ENCODE measurements around the gene MLYCD.

MLYCD gene

DNA sequence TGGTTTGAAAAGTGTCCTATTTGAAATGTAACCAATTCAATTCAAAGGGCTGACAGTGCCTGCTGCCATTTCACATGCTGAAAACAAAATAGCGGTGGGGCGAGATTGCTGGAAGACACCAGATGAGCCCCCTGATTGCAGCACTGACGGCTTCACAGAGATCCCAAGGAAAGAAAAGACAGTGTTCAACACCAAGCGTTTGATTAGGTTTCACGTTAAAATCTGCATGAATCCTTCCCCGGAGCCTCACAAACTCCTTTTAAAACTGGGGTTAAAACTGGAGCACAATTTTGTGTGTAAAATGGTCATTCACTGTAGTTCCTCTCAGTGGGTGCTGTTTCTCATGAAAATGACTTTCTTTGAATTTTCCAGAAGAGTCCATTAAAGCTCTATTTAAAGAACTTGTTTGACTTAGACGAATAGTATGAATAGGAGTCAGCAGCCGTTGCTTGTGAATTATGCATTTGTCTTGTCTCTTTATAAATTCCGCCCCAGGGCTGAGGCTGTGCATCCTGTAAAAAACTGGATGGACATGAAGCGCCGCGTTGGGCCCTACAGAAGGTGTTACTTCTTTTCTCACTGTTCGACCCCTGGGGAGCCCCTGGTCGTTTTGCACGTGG is 8.8 kb downstream of the MLYCD start:
- H3K4me3 Mint-ChIP-seq = no peak overlapping the region
- H3K27ac Mint-ChIP-seq = no peak overlapping the region
- H3K36me3 Mint-ChIP-seq (ENCODE audit: low read depth) = peaks cover 10% of the 10 kb centered on the region
- H3K9me3 Mint-ChIP-seq = no peaks in the 10 kb centered on the region
- H3K27me3 Mint-ChIP-seq (ENCODE audit: low read depth) = no peaks in the 10 kb centered on the region
- no peaks in the 10 kb centered on the region for H3K4me1 Mint-ChIP-seq (ENCODE audit: low read depth)

DNA sequence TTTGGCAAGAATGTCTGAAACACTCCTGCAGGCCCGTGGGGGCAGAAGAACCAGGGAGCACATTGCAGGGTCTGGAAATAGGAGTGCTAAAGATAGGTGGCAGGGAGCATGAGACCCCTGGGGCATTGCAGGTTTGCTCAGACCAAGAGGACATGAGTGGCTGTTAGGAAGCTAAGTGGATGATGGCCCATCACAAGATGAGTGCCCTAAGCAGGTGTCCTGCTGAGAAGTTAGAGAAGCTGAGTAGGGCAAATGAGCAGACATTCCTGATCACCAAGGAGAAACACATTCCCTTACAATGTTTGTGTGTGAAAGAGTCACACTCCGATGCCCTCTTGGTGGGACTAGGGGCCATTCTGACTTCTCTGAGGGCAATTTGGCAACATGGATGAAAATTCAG is 9.9 kb downstream of the MLYCD start:
- Mint-ChIP-seq H3K36me3 (ENCODE audit: low read depth) (peaks cover 10% of the 10 kb centered on the region), H3K4me1 (ENCODE audit: low read depth) (no peaks in the 10 kb centered on the region), H3K4me3 (no peak overlapping the region), H3K27ac (no peak overlapping the region), H3K9me3 (no peaks in the 10 kb centered on the region), H3K27me3 (ENCODE audit: low read depth) (no peaks in the 10 kb centered on the region)

GRCh38 chr16:83911290-83911689 is 12.4 kb downstream of the MLYCD start:
- Mint-ChIP-seq H3K4me3 (no peak overlapping the region), H3K27me3 (ENCODE audit: low read depth) (no peaks in the 10 kb centered on the region), H3K36me3 (ENCODE audit: low read depth) (peaks cover 16% of the 10 kb centered on the region), H3K4me1 (ENCODE audit: low read depth) (no peaks in the 10 kb centered on the region), H3K9me3 (peaks cover 5% of the 10 kb centered on the region), H3K27ac (no peak overlapping the region)

- H3K36me3 Mint-ChIP-seq (ENCODE audit: low read depth) = peaks cover 22% of the 10 kb centered on the region
- no peaks in the 10 kb centered on the region for H3K4me1 Mint-ChIP-seq (ENCODE audit: low read depth)
- H3K9me3 Mint-ChIP-seq = peaks cover 7% of the 10 kb centered on the region
- H3K4me3 Mint-ChIP-seq = no peak overlapping the region
- no peaks in the 10 kb centered on the region for H3K27me3 Mint-ChIP-seq (ENCODE audit: low read depth)
- H3K27ac Mint-ChIP-seq = no peak overlapping the region
These were observed 13.8 kb downstream of the MLYCD start for GRCh38 chr16:83912519-83913244.

- no peak overlapping the region for H3K27ac Mint-ChIP-seq
- peaks cover 27% of the 10 kb centered on the region for H3K36me3 Mint-ChIP-seq (ENCODE audit: low read depth)
- H3K4me3 Mint-ChIP-seq = no peak overlapping the region
- H3K27me3 Mint-ChIP-seq (ENCODE audit: low read depth) = no peaks in the 10 kb centered on the region
- no peaks in the 10 kb centered on the region for H3K4me1 Mint-ChIP-seq (ENCODE audit: low read depth)
- peaks cover 7% of the 10 kb centered on the region for H3K9me3 Mint-ChIP-seq
These were observed 14.3 kb downstream of the MLYCD start for GRCh38 chr16:83913245-83913633.

DNA sequence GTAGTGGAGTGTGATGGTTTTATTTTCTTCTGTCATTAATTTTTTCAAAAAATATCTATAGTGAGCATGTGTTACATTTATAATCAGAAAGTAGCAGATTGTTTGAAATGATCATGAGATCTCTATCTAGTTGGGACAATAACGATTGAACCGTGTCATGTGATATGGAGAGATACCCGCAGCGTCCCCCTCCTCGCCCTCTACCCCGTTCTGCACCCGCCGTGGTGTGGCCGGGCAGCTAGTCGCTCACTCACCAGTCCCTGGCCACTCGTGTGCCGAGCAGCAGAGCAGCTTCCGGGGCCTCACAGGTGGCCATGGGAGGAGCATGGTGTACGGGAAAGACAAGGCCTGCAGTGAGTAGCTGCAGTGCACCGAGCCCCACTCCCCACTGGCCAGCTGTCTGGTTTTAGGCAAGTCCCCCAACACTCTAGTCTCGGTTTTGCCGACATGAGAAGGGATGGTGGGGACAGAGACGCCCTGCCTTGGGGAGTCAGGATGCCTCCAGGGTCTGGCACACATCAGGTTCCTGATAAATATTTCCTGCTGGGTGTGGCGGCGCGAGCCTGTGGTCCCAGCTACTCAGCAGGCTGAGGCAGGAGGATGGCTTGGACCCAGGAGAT is 15.3 kb downstream of the MLYCD start:
- no peak overlapping the region for H3K4me3 Mint-ChIP-seq

DNA sequence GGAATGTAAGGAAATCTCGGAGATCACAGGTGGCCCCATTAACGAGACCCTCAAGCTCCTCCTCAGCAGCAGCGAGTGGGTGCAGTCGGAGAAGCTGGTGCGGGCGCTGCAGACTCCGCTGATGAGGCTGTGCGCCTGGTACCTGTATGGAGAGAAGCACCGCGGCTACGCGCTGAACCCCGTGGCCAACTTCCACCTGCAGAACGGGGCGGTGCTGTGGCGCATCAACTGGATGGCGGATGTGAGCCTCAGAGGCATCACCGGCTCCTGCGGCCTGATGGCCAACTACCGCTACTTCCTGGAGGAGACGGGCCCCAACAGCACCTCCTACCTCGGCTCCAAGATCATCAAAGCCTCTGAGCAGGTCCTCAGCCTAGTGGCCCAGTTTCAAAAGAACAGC is 16.2 kb downstream of the MLYCD start:
- H3K9me3 Mint-ChIP-seq = peaks cover 7% of the 10 kb centered on the region
- no peaks in the 10 kb centered on the region for H3K27me3 Mint-ChIP-seq (ENCODE audit: low read depth)
- no peak overlapping the region for H3K4me3 Mint-ChIP-seq
- peaks cover 38% of the 10 kb centered on the region for H3K36me3 Mint-ChIP-seq (ENCODE audit: low read depth)
- H3K27ac Mint-ChIP-seq = no peak overlapping the region
- no peaks in the 10 kb centered on the region for H3K4me1 Mint-ChIP-seq (ENCODE audit: low read depth)

More for the DNA sequence above, 15.3 kb downstream of the MLYCD start:
- Mint-ChIP-seq H3K4me1 (ENCODE audit: low read depth) (no peaks in the 10 kb centered on the region), H3K27ac (no peak overlapping the region), H3K36me3 (ENCODE audit: low read depth) (peaks cover 33% of the 10 kb centered on the region), H3K9me3 (peaks cover 7% of the 10 kb centered on the region), H3K27me3 (ENCODE audit: low read depth) (no peaks in the 10 kb centered on the region)

DNA sequence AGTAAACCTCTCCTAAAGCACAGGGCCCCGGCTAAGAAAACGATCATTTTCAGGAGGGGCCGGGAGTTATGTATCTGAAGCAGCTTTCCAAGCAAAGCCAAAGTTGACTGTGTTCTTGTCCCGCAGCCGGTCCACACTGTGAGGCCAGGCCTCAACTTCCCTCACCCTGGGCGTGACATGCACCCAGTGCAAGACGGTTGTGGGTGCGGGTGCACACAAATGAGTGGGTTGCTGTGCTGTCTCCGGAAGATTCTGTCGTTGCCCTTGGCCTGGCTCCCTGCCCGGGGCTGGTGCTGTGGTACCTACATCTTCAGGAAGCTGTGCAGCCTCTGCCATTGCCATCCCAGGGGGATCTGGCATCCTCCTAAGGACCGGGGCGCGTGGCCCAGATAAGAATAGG is 16.6 kb downstream of the MLYCD start:
- Mint-ChIP-seq H3K9me3 (peaks cover 7% of the 10 kb centered on the region), H3K27ac (no peak overlapping the region), H3K36me3 (ENCODE audit: low read depth) (peaks cover 38% of the 10 kb centered on the region), H3K27me3 (ENCODE audit: low read depth) (no peaks in the 10 kb centered on the region), H3K4me3 (no peak overlapping the region), H3K4me1 (ENCODE audit: low read depth) (no peaks in the 10 kb centered on the region)

DNA sequence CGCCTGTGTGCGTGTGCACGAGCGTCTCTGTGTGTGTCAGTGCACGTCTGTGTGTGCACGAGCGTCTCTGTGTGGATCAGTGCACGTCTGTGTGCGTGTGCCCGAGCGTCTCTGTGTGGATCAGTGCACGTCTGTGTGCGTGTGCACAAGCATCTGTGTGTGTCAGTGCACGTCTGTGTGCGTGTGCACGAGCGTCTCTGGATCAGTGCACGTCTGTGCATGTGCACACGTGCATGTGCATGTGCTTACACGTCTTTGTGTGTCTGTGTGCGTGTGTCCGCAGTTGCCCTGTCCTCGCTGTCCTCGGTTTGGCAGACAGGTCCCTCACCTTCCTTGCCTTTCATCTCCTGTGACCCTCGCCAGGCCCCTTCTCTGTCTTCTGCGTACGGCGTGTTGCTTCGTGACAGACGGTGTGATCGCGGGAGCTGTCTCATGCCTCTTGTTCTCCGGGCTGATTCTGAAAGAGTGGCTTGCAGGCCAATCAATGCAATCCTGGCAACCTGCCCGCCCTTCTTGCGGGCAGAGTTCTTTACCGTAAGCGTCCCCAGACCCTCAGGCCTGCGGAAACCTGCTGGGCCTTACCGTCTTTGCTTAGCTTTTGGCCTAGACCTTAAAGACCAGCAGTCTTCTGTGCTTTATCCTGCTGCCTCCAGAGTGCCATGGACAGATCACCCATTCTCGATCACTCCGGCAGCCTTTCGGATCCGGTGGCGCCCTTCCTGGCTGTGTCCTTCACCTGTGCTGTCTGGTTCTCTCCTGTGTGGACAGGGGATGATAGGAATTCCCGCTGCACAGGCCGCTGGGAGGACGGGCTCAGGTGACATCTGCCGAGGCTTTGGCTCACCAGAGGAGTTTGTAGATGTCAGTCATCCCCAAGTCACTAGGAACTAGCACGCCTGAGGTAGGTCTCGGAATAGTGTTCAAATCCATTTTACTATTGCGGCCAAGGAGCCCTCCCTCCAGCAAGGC is 18.5 kb downstream of the MLYCD start:
- H3K36me3 Mint-ChIP-seq (ENCODE audit: low read depth) = peaks cover 36% of the 10 kb centered on the region
- no peak overlapping the region for H3K4me3 Mint-ChIP-seq
- H3K4me1 Mint-ChIP-seq (ENCODE audit: low read depth) = no peaks in the 10 kb centered on the region
- H3K27ac Mint-ChIP-seq = no peak overlapping the region
- H3K27me3 Mint-ChIP-seq (ENCODE audit: low read depth) = no peaks in the 10 kb centered on the region
- peaks cover 7% of the 10 kb centered on the region for H3K9me3 Mint-ChIP-seq

- H3K27ac Mint-ChIP-seq = no peak overlapping the region
- H3K27me3 Mint-ChIP-seq (ENCODE audit: low read depth) = no peaks in the 10 kb centered on the region
- peaks cover 5% of the 10 kb centered on the region for H3K9me3 Mint-ChIP-seq
- peaks cover 31% of the 10 kb centered on the region for H3K36me3 Mint-ChIP-seq (ENCODE audit: low read depth)
- no peak overlapping the region for H3K4me3 Mint-ChIP-seq
- no peaks in the 10 kb centered on the region for H3K4me1 Mint-ChIP-seq (ENCODE audit: low read depth)
These were observed 22.1 kb downstream of the MLYCD start for GRCh38 chr16:83920894-83921491.

DNA sequence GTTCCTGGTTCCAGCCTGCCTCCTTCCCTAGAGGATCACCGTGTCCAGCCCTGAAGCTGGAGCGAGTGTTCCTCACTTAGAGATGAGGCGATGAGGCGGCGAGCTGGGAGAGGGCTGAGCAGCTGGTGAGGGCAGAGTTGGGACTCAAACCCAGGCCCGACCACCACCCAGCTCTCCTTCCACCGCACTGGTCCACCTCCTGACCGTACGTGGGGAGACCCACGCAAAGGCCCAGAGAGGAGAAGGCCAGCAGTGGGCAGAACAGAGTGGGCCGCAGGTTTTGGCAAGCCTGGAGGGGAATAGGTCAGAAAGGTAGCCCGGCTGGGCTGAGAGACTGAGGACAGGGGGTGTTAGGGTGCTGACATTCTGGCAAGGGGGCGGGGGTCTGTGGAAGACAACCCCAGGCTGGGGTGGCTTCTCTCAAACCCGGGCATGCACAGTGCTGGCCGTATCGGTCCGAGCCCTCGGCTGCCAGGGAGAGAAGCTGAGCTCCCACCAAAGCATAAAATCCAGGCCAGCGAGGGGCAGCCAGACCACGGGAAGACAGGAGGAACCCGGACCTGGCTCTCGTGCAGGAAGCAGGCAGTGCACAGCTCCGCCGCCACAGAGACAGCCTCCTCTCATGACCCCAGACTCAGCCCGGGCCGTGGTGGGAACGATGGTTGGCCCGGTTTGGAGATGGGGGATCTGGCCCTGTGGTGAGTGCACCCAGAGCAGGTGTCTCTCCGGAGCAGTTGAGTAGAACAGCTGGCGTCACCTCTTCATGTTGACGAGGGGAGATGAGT is 24.9 kb downstream of the MLYCD start:
- no peak overlapping the region for H3K4me3 Mint-ChIP-seq
- H3K27me3 Mint-ChIP-seq (ENCODE audit: low read depth) = no peaks in the 10 kb centered on the region
- H3K27ac Mint-ChIP-seq = no peak overlapping the region
- no peaks in the 10 kb centered on the region for H3K9me3 Mint-ChIP-seq
- peaks cover 10% of the 10 kb centered on the region for H3K36me3 Mint-ChIP-seq (ENCODE audit: low read depth)
- no peaks in the 10 kb centered on the region for H3K4me1 Mint-ChIP-seq (ENCODE audit: low read depth)

GRCh38 chr16:83924686-83925085 is 25.8 kb downstream of the MLYCD start:
- Mint-ChIP-seq H3K4me3 (no peak overlapping the region), H3K9me3 (no peaks in the 10 kb centered on the region), H3K4me1 (ENCODE audit: low read depth) (no peaks in the 10 kb centered on the region), H3K36me3 (ENCODE audit: low read depth) (peaks cover 2% of the 10 kb centered on the region), H3K27ac (no peak overlapping the region), H3K27me3 (ENCODE audit: low read depth) (no peaks in the 10 kb centered on the region)

GRCh38 chr16:83925095-83925905 is 26.4 kb downstream of the MLYCD start:
- H3K27me3 Mint-ChIP-seq (ENCODE audit: low read depth) = no peaks in the 10 kb centered on the region
- H3K36me3 Mint-ChIP-seq (ENCODE audit: low read depth) = no peaks in the 10 kb centered on the region
- no peak overlapping the region for H3K4me3 Mint-ChIP-seq
- H3K4me1 Mint-ChIP-seq (ENCODE audit: low read depth) = no peaks in the 10 kb centered on the region
- H3K9me3 Mint-ChIP-seq = no peaks in the 10 kb centered on the region
- no peak overlapping the region for H3K27ac Mint-ChIP-seq

Measured in T-helper 1 cell treated with Interleukin-12 subunit alpha and Interleukin-12 subunit beta and Interleukin-4 antibody, amounts not matched to agents 30 μg/mL and 1 μg/mL, for 36 hours (primary cell).